Stimulated activated CD4-positive, alpha-beta T cell treated with anti-CD3 and anti-CD28 coated beads, Interleukin-4, amount 100 ng/mL, for 4 hours (primary cell): Measurements from ENCODE around the gene SLCO6A1.

Source experiments
- DNase-seq, 2 experiments: peaks; one replicate each; pipeline ENCODE4 v3.0.0-alpha.2; 2020

SLCO6A1 gene

DNA sequence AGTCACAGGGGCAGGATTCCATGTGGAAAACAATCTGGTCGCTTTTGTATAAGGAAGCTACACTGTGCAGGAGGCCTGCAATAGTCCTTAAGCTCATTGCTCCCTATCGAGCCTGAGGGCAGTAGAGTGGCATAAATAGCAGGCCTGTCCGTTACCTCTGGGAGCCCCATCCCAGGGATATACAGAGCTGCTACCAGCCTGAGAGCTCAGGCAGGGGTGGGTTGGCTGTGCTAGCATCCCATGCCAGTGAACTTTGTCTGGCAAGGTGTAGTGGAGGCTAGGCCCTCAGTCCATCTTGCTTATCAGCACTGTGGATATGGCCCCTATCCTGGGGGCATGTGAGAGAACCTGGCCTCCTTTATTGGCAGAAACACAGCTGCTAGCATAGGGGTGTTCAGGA, 47.7 kb downstream of the SLCO6A1 start:
- no peak for DNase-seq

DNA sequence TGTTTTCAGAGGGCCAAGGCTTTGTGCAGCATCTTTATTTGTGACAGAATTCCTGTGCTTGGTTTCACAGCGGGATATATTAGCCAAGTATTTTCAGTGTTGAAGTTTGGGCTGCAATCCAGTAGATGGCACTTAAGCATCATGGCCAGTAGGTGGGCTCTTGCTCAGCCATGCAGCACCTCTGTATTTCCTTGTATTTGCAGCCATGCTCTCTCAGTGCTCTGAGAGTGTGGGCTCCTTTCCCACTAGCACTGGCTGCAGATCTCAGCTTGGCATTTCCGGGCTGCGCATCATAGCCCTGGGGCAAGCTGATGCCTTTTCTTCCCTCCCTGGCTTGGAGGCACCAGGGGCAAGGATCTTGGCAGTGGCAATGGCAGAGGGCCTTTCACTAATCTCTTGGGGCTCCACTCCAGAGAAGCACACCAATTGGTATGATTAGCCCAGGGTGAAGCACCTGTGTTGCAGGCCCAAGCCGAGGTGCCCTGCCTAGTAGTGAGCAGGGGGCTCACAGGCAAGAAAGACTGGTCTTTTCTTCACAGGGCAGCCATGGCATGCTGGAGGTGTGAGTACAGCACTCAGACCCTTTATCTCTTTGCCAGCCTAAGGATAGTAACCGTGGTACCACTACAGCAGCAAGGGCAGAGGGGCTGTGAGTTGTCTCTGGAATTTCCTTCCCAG, 48.3 kb downstream of the SLCO6A1 start:
- no peak for DNase-seq

DNA sequence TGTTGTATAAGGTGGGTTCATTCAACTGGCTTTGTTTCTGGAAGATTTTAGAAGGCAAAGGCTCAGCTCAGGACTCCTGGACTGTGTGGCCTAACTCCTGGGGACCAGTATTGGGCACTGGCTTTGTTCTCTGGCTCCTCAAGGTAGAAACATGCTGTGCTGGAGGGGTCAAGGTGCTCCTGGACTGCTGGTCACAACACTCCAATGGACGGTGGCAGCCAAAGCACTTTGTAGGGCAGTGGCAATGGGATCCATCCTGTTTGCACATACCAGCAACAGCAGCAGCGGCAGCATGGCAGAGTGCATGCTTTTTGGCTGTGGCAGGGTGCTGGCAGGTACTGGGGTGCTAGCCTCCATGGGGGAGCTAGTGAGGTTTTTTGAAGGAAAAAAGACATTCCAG, 65.3 kb downstream of the SLCO6A1 start:
- DNase-seq = no peak

DNA sequence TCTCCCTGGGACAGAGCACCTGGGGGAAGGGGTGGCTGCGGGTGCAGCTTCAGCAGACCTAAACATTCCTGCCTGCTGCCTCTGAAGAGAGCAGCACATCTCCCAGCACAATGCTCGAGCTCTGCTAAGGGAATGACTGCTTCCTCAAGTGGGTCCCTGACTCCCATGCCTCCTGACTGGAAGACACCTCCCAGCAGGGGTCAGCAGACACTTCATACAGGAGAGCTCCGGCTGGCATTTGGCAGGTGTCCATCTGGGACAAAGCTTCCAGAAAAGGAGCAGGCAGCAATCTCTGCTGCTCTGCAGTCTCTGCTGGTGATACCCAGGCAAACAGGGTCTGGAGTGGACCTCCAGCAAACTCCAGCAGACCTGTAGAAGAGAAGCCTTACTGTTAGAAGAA, 77.2 kb downstream of the SLCO6A1 start:
- DNase-seq = no peak

DNA sequence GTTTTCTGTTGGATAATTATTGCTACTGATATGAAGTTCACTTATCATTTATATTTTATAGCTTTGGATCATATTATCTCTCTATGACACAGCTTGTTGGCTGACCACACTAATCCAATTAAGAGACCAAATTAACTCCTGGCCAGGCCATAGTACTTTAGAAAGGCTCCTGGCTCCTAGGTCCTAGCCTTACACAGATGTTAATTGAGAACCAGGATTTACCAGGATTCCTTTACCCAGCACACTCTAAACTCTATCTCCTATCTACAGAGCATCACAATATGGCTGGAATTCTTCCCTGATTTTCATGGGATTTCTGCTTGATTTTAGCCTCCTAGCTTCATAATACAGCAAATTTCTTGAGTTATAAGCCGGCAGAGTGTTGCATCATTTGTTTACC, 80.3 kb downstream of the SLCO6A1 start:
- DNase-seq = no peak

DNA sequence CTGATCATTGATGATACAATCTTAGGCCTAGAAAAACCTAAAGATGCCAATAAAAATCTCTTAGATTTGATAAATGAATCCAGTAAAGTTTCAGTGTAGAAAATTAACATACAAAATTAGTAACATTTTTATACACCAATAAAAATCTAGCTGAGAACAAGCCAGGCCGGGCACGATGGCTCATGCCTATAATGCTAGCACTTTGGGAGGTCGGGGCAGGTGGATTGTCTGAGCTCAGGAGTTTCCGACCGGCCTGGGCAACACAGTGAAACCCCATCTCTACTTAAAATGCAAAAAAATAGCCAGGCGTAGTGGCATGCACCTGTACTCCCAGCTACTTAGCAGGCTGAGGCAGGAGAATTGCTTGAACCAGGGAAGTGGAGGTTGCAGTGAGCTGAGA, 84.4 kb downstream of the SLCO6A1 start:
- no peak for DNase-seq

DNA sequence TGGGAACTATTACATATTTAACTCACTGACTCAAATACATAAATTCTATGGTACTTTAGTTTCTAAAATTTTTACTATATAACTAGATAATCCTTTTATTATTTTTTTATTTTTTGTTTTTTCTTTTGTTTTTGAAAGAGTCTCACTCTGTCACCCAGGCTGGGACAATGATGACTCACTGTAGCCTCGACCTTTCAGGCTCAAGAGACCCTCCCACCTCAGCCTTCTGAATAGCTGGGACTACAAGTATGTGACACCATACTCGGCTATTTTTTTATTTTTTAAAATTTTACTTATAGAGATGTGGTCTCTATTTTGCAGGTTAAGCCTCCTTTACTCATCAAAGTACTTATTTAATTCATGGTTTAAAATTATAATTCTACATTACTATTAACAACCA, 110.6 kb downstream of the SLCO6A1 start:
- DNase-seq = no peak

DNA sequence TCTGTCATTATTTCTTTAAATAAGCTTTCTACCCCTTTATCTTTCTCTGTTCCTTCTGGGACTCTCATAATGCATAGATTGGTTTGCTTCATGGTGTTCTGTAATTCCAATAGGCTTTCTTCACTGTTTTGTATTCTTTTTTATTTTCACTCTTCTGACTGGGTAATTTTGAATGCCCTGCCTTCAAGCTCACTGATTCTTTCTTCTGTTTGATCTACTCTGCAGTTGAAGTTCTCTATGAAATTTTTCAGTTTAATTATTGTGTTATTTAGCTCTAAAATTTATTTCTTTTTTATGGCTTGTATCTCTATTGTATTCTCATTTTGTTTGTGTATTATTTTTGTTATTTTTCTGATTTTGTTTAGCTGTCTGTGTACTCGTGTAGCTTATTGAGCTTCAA, 113.4 kb downstream of the SLCO6A1 start:
- no peak for DNase-seq

DNA sequence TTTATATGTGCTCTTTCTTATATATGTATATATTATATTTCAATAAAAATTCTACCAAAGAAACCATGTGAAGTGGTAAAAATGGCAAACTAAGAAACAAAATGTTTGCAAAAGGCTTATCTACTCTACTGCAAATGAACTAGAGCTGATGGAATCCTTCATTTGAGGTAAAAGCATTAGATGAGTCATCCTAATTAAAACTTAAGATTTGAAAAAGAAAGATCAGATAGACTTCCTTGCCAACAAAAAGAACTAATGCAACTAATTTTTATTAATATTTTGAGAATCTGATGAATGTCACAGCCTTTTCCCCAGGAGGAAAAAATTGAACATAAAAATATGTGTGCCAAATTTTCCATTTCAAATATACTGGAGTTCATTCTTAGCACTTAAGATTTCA, 118.6 kb downstream of the SLCO6A1 start:
- DNase-seq = no peak

DNA sequence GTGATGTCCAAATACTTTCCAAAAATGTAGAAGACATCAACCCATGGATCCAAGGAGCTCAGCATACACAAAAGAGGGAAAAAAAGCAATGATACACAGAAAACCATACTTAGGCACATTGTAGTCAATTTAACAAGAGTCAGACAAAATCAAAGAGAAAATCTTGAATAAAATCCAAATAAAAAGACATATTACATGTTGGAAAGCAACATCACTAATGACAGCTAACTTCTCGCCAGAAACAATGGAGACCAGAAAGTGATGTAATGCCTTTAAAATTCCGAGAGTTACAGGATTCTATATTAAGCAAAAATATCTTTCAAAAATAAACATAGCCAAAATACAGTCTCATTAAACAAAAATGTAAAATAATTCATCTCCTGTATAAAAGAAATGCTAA, 122.9 kb downstream of the SLCO6A1 start:
- no peak for DNase-seq

DNA sequence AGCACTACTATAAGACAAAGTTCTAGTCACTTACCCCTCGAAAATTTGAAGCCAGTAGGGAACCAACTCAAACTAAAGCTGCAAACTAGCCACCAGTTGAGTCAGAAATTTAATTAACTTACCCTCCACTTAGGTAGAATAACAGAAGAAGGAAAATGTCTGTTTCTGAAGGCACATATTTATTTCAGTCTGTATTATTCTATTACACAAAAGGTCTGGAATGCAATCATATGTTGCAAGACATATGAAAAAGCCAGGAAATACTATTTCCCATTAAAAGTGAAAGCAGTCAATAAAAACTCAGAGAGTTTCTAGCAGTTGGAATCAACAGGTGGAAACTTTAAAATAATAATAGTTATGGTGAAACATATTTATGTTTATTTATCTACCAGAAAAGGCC, 123.5 kb downstream of the SLCO6A1 start:
- no peak for DNase-seq

DNA sequence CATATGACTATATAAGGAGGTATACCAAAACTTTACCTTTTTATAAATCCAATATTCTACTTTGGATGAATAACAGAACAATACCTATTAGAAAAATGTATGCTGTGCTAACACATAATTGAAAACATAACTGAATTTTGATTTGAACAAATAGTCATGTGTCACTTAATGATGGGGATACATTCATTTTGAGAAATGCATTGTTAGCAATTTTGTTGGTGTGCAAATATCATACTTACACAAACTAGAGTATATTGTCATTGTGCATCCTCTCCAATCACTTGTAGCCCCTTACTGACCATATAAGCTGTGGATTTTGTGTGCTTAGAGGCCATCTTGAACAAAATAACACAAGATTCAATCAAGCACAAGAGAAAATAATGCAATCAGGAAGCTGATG, 130.4 kb downstream of the SLCO6A1 start:
- DNase-seq = no peak

DNA sequence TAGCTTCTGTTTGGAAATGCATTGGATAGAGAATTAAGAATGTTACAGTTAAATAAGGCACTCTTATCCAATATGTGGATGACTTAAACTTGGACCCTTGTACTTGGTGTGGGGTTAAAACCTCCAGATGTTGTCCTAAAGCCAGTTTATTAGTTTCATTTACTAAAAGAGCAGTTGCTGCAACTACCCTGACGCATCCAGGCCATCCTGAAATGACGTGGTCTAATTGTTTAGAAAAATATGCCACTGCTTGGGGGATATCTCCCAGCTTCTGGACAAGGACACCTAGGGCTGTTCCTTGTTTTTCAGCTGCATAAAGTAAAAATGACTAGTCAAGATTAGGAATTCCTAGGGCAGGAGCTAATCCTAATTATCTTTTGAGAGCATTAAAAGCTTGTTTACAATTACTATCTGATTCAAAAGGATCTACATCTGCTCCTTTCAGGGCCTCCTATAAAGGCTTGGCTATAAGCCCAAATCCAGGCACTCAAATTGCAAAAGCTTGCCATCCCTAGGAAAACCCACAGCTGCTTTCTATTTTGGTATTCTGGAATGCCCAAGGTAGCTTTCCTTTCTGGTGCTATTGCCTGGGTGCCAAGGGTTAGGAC, 157.0 kb downstream of the SLCO6A1 start:
- no peak for DNase-seq

DNA sequence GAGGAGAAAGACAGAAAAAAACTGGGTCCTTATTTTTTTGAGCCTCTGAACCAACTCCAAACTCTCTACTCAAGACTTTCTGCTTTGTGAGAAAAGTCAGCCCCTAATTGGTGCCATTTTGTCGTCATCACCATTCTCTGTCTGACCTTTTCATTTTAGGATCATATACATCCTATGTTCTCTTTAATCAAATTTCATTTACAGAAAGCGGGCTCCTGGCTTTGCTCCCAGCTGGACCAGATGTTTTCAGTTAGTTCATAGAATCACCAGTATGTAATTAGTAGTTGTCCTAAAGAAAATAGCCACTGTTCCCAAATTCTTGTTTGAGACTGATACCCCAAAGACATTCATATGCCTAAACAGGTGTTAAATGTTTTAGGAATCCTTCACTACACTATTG, 174.1 kb downstream of the SLCO6A1 start:
- no peak for DNase-seq
